Thymus (tissue), 11 donors: ENCODE results near the gene TRERF1. TPM values are rescaled to one million over a fixed set of nuclear protein-coding genes. Genes with fewer than 3 reads are reported as not detected.

Experiments used
- DNase-seq, 9 donors: peaks; one replicate each; pipeline ENCODE4 v3.0.0-alpha.2; 2013; ENCODE audit warnings: low spot score in 9 of 9, low read depth in 6 of 9, missing footprints in 1 of 9
- H3K27ac ChIP-seq, 2 donors: one replicate each; pipeline ENCODE4 v1.5.1; 2013; ENCODE audit warnings: control low read depth in 1 of 2, low read depth in 1 of 2, low read length in 1 of 2, mild to moderate bottlenecking in 1 of 2, moderate library complexity in 1 of 2
- H3K27me3 ChIP-seq, 2 donors: one replicate each; pipeline ENCODE4 v1.5.1; 2013; ENCODE audit warnings: low read length in 1 of 2; ENCODE audit not compliant: control insufficient read depth in 2 of 2, insufficient read depth in 1 of 2
- H3K36me3 ChIP-seq, 2 donors: one replicate each; pipeline ENCODE4 v1.5.1; 2013; ENCODE audit warnings: low read length in 1 of 2, mild to moderate bottlenecking in 1 of 2, moderate library complexity in 1 of 2; ENCODE audit not compliant: control insufficient read depth in 2 of 2, insufficient read depth in 2 of 2
- H3K4me1 ChIP-seq, 2 donors: one replicate each; pipeline ENCODE4 v1.5.1; 2013; ENCODE audit warnings: low read length in 2 of 2; ENCODE audit not compliant: control insufficient read depth in 2 of 2, insufficient read depth in 2 of 2
- H3K4me3 ChIP-seq, 2 donors: one replicate each; pipeline ENCODE4 v1.5.1; 2013; ENCODE audit warnings: low read length in 2 of 2, control low read depth in 1 of 2, mild to moderate bottlenecking in 1 of 2
- H3K9me3 ChIP-seq, 2 donors: one replicate each; pipeline ENCODE4 v1.5.1; 2013; ENCODE audit warnings: low read length in 1 of 2, mild to moderate bottlenecking in 1 of 2; ENCODE audit not compliant: control insufficient read depth in 2 of 2, insufficient read depth in 1 of 2
- whole genome bisulfite sequencing: extraction: QIAGEN DNeasy Blood & Tissue Kit; methylation state at CpG from one replicate; pipeline ENCODE4 v1.1.7; 2013; 5-methylcytosine and 5-hydroxymethylcytosine counted together
- polyA plus RNA-seq: library from polyadenylated mRNA; stranded (reverse); fragments of 200-250 nt; gene quantifications from one replicate; pipeline ENCODE4 v1.2.3, GENCODE V29; 2013
- total RNA-seq: library from RNA; stranded (reverse); fragments of 120-200 nt; gene quantifications from one replicate; pipeline ENCODE4 v1.2.4, GENCODE V29; 2013
- donor health status: healthy.

TRERF1 gene
- total and polyA plus RNA-seq, 2 donors, result 5.4 to 8.9 TPM

GRCh38 chr6:42260396-42260888, 191.3 kb downstream of the TRERF1 start:
- WGBS, result 96% methylated on average over 7 of the region's 7 CpGs
- no peak overlapping the region for H3K4me3 ChIP-seq
- H3K27ac ChIP-seq, result peak overlapping the region in 1 of 2 donors; percentile 11
- no peaks in the 10 kb centered on the region for H3K27me3 ChIP-seq
- H3K36me3 ChIP-seq, result peaks cover 30 to 41% of the 10 kb centered on the region in 2 donors
- DNase-seq, result no peak
- H3K4me1 ChIP-seq, result peaks cover 0 to 9% of the 10 kb centered on the region in 2 donors
- H3K9me3 ChIP-seq, result peaks cover 0 to 5% of the 10 kb centered on the region in 2 donors

GRCh38 chr6:42259841-42260395, 191.8 kb downstream of the TRERF1 start:
- no peak for DNase-seq
- H3K36me3 ChIP-seq, result peaks cover 35 to 45% of the 10 kb centered on the region in 2 donors
- WGBS, result 98% methylated on average over 10 of the region's 10 CpGs

GRCh38 chr6:42259286-42259685, 192.4 kb downstream of the TRERF1 start:
- H3K36me3 ChIP-seq, result peaks cover 37 to 46% of the 10 kb centered on the region in 2 donors

More at GRCh38 chr6:42259841-42260395, 191.8 kb downstream of the TRERF1 start:
- no peak overlapping the region for H3K4me3 ChIP-seq
- no peak overlapping the region for H3K27ac ChIP-seq
- no peaks in the 10 kb centered on the region for H3K27me3 ChIP-seq
- H3K9me3 ChIP-seq, result peaks cover 0 to 5% of the 10 kb centered on the region in 2 donors
- H3K4me1 ChIP-seq, result peaks cover 0 to 9% of the 10 kb centered on the region in 2 donors

GRCh38 chr6:42257614-42258013, 194.1 kb downstream of the TRERF1 start:
- WGBS, result 97% methylated on average over 3 of the region's 3 CpGs
- peaks cover 43 to 49% of the 10 kb centered on the region in 2 donors for H3K36me3 ChIP-seq

More at GRCh38 chr6:42259286-42259685, 192.4 kb downstream of the TRERF1 start:
- H3K4me1 ChIP-seq, result peaks cover 0 to 9% of the 10 kb centered on the region in 2 donors
- DNase-seq, result no peak
- no peak overlapping the region for H3K4me3 ChIP-seq
- no peak overlapping the region for H3K27ac ChIP-seq
- WGBS, result 98% methylated on average over 31 of the region's 31 CpGs
- peaks cover 0 to 5% of the 10 kb centered on the region in 2 donors for H3K9me3 ChIP-seq
- no peaks in the 10 kb centered on the region for H3K27me3 ChIP-seq

GRCh38 chr6:42257063-42257462, 194.7 kb downstream of the TRERF1 start:
- Histone ChIP-seq H3K27ac (no peak overlapping the region), H3K9me3 (peaks cover 0 to 5% of the 10 kb centered on the region in 2 donors), H3K36me3 (peaks cover 47 to 54% of the 10 kb centered on the region in 2 donors), H3K27me3 (no peaks in the 10 kb centered on the region), H3K4me1 (peaks cover 0 to 9% of the 10 kb centered on the region in 2 donors), H3K4me3 (no peak overlapping the region)
- WGBS, result 95% methylated on average over 3 of the region's 3 CpGs
- DNase-seq, result no peak

More at GRCh38 chr6:42257614-42258013, 194.1 kb downstream of the TRERF1 start:
- H3K9me3 ChIP-seq, result peaks cover 0 to 5% of the 10 kb centered on the region in 2 donors
- H3K27ac ChIP-seq, result no peak overlapping the region
- no peak overlapping the region for H3K4me3 ChIP-seq
- DNase-seq, result no peak
- peaks cover 0 to 9% of the 10 kb centered on the region in 2 donors for H3K4me1 ChIP-seq
- H3K27me3 ChIP-seq, result no peaks in the 10 kb centered on the region

- no peak for DNase-seq
- peaks cover 0 to 5% of the 10 kb centered on the region in 2 donors for H3K4me1 ChIP-seq
- H3K4me3 ChIP-seq, result no peak overlapping the region
- peaks cover 49 to 59% of the 10 kb centered on the region in 2 donors for H3K36me3 ChIP-seq
- no peaks in the 10 kb centered on the region for H3K27me3 ChIP-seq
- WGBS, result 95% methylated on average over 5 of the region's 5 CpGs
- no peaks in the 10 kb centered on the region for H3K9me3 ChIP-seq
- no peak overlapping the region for H3K27ac ChIP-seq
Observed at GRCh38 chr6:42255050-42255449, 196.7 kb downstream of the TRERF1 start.

GRCh38 chr6:42254505-42254904, 197.2 kb downstream of the TRERF1 start:
- WGBS, result 98% methylated on average over 9 of the region's 9 CpGs
- Histone ChIP-seq H3K4me1 (peaks cover 0 to 5% of the 10 kb centered on the region in 2 donors), H3K36me3 (peaks cover 55 to 56% of the 10 kb centered on the region in 2 donors), H3K9me3 (no peaks in the 10 kb centered on the region), H3K27ac (no peak overlapping the region), H3K27me3 (no peaks in the 10 kb centered on the region), H3K4me3 (no peak overlapping the region)
- DNase-seq, result no peak

- Histone ChIP-seq H3K36me3 (peaks cover 46 to 50% of the 10 kb centered on the region in 2 donors), H3K4me3 (no peak overlapping the region), H3K27ac (peak overlapping the region in 1 of 2 donors; percentile 44), H3K9me3 (no peaks in the 10 kb centered on the region), H3K4me1 (peaks cover 0 to 5% of the 10 kb centered on the region in 2 donors), H3K27me3 (no peaks in the 10 kb centered on the region)
- no peak for DNase-seq
- WGBS, result 56% methylated on average over 9 of the region's 9 CpGs
Observed at GRCh38 chr6:42251911-42252637, 199.7 kb downstream of the TRERF1 start.

GRCh38 chr6:42251500-42251899, 200.2 kb downstream of the TRERF1 start:
- H3K9me3 ChIP-seq, result no peaks in the 10 kb centered on the region
- no peak overlapping the region for H3K27ac ChIP-seq
- peaks cover 0 to 5% of the 10 kb centered on the region in 2 donors for H3K4me1 ChIP-seq
- H3K36me3 ChIP-seq, result peaks cover 40 to 44% of the 10 kb centered on the region in 2 donors
- no peak for DNase-seq
- 95% methylated on average over 1 of the region's 1 CpG for WGBS
- H3K4me3 ChIP-seq, result no peak overlapping the region
- H3K27me3 ChIP-seq, result no peaks in the 10 kb centered on the region
